AG09309 (cell line): ENCODE data around the gene SEMA3C.

Experiments
- DNase-seq: peaks from one replicate; pipeline ENCODE4 v3.0.0-alpha.2; 2010; ENCODE audit warnings: low read depth
- H3K4me3 ChIP-seq: 2 replicates; pipeline ENCODE4 v1.5.1; 2011; ENCODE audit warnings: mild to moderate bottlenecking, low read depth, low read length, moderate library complexity; ENCODE audit not compliant: control insufficient read depth
- TF ChIP-seq, protein P1 (sequence below): IDR thresholded peaks from 2 replicates; pipeline ENCODE4 v1.5.1; 2011; ENCODE audit warnings: mild to moderate bottlenecking, low read depth, low read length, inconsistent platforms; ENCODE audit not compliant: insufficient read depth, control insufficient read depth; ENCODE audit errors: missing control alignments

The SEMA3C gene

DNA sequence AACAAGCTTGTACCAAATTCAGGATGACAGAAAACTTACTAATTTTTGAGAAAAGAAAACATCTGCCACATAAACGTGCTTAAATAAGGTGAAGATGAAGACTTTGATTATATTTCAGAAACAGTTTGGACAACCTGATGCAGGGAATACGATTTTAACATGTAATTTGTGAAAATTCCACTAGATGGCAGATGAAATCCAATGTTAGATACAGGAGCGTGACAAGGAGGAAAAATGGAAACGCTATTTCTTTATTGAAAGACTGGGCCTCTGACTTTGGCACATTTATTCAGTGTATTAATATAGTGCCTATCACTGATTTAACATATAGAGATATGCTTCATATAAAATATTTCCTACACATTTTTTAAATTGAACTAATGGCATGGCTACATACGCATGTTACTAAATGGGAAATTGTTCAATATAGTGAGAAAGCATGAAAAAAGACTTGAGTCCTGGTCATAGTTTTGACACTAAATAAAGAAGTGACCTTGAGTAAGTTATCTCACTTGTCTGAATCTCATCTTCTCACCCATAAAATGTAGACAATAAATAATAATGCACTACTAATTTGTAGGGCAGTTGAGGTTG, 219.7 kb downstream of the SEMA3C start:
- DNase-seq, result no peak
- H3K4me3 ChIP-seq, result no peak overlapping the region
- TF ChIP-seq, protein P1, sequence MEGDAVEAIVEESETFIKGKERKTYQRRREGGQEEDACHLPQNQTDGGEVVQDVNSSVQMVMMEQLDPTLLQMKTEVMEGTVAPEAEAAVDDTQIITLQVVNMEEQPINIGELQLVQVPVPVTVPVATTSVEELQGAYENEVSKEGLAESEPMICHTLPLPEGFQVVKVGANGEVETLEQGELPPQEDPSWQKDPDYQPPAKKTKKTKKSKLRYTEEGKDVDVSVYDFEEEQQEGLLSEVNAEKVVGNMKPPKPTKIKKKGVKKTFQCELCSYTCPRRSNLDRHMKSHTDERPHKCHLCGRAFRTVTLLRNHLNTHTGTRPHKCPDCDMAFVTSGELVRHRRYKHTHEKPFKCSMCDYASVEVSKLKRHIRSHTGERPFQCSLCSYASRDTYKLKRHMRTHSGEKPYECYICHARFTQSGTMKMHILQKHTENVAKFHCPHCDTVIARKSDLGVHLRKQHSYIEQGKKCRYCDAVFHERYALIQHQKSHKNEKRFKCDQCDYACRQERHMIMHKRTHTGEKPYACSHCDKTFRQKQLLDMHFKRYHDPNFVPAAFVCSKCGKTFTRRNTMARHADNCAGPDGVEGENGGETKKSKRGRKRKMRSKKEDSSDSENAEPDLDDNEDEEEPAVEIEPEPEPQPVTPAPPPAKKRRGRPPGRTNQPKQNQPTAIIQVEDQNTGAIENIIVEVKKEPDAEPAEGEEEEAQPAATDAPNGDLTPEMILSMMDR, result peak; percentile 39
